Embryonic facial prominence (tissue), 1 donor: Measurements from ENCODE around the gene L1TD1.
"Not testable (repeated sequence)": the region's sequence is repeated elsewhere in the genome, so short reads cannot be mapped to it uniquely, and the experiment has no call there.

Experiments
- DNase-seq: peaks from one replicate; pipeline ENCODE4 v3.0.0-alpha.2; 2016; ENCODE audit errors: extremely low spot score

Gene L1TD1

DNA sequence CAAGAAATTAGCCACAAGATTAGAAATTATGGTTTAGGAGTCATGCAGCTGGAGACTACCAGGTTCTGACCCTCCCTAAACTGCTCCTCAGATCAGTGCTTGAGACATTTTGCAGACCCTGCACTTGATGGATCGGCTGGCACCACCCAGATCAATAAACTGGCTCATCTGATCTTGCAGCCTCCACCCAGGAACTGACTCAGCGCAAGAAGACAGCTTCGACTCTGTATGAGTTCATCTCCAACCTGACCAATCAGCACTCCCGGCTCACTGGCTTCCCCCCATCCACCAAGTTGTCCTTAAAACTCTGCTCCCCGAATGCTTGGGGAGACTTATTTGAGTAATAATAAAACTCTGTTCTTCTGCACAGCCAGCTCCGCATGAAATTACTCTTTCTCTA is 40.0 kb downstream of the L1TD1 start:
- DNase-seq = no peak

DNA sequence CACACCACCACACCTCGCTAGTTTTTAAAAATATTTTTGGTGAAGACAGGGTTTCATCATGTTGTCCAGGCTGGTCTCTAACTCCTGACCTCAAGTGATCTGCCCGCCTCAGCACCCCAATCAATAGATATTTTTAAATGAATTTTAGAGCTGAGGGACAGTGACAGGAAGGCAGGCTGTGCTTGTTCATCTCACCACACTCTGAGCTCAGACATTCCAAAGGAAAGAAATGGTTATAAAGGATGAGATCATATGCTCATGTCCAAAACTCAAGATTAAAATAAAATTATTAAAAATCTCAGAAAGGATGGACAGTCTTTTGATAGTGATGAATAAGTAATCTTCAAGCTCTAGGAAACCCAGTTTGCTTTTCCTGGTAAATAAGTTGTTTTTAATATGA is 40.9 kb downstream of the L1TD1 start:
- DNase-seq = no peak

DNA sequence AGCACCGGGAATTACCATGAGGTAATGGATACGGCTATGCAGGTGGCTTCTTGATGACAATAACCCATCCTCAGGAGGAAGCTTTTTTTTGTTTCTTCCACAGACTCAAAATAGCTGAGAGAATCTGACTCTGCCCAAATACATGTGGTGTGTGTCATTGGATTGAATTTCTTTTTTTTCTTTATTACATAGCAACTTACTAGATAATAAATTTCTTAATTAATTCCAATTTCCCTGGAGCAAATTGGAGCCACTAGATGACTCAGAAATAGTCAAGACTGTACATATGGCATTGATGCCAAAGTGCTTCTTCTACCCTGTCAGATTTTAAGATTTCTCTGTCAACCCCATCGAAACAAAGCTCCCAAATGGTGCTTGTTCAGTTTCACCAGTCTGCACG is 42.7 kb downstream of the L1TD1 start:
- no peak for DNase-seq

DNA sequence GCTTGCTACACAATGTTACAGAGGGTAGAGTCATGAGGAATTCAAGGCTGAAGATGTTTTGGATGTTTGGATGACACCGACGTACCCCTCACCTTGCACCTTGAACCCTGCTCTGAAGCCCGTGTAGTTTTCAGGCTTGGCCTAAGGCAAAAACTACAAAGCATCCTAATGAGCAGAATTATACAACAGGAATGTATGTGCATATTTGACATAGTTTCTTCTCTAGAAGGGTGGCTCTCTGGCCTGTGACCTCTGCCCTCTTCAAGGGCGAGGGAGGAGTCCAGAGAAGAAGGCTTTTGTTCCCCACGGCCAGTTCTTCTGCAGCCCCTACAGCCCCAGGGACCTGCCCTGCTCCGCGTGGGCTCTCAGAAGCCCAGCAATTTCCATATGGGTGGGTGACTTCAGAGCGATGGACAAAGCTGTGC is 43.3 kb downstream of the L1TD1 start:
- DNase-seq = no peak

DNA sequence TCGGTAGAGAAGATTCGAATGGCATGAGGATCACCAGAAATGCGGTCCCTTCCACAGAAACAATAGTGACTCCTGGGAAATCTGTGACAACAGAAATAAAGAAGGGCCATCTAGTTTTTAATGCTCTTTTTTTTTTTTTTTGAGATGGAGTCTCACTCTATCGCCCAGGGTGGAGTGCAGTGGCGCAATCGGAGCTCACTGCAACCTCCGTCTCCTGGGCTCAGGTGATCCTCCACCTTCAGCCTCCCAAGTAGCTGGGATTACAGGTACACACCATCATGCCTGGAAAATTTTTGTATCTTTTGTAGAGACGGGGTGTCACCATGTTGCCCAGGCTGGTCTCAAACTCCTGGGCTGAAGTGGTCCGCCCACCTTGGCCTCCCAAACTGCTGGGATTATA is 43.9 kb downstream of the L1TD1 start:
- no peak for DNase-seq

DNA sequence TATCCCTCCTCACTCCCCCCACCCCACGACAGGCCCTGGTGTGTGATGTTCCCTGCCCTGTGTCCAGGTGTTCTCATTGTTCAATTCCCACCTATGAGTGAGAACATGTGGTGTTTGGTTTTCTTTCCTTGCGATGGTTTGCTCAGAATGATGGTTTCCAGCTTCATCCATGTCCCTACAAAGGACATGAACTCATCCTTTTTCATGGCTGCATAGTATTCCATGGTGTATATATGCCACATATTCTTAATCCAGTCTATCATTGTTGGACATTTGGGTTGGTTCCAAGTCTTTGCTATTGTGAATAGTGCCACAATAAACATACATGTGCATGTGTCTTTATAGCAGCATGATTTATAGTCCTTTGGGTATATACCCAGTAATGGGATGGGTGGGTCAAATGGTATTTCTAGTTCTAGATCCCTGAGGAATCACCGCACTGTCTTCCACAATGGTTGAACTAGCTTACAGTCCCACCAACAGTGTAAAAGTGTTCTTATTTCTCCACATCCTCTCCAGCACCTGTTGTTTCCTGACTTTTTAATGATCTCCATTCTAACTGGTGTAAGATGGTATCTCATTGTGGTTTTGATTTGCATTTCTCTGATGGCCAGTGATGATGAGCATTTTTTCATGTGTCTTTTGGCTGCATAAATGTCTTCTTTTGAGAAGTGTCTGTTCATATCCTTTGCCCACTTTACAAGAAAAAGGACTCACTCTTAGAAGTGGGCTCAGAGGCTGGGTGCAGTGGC is 45.2 kb downstream of the L1TD1 start:
- DNase-seq = not testable (repeated sequence)

DNA sequence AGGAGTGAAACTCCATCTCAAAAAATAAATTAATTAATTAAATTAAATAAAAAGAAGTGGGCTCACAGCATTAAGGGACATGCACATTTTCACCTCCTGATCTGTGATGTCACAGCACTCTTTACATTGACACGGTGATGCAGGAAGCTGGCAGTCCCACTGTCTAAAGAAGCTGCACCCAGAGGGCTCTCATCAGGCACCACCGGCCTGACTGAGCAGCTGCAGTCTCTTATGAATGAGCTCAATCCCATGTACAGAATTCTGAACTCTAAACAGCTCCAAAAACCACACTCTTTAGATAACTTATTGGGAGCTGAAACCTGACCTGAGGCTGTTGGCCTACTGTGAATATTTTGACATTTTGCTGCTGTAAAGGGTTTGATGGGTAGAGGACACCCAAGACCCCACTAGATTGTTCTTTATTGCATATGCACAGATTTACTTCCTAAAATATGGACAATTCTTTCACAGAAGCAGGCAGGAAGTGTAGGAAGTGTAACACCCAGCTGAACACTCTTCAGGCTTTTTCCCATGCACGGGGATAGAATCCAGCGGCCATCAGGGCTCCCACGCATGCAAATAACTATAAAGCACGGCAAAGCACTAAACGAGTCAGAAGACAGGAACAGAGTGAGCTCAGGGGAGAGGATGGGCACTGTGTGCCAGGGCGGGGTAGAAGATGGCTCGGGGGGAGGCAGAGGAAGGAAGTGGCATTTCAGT is 46.2 kb downstream of the L1TD1 start:
- DNase-seq = no peak

DNA sequence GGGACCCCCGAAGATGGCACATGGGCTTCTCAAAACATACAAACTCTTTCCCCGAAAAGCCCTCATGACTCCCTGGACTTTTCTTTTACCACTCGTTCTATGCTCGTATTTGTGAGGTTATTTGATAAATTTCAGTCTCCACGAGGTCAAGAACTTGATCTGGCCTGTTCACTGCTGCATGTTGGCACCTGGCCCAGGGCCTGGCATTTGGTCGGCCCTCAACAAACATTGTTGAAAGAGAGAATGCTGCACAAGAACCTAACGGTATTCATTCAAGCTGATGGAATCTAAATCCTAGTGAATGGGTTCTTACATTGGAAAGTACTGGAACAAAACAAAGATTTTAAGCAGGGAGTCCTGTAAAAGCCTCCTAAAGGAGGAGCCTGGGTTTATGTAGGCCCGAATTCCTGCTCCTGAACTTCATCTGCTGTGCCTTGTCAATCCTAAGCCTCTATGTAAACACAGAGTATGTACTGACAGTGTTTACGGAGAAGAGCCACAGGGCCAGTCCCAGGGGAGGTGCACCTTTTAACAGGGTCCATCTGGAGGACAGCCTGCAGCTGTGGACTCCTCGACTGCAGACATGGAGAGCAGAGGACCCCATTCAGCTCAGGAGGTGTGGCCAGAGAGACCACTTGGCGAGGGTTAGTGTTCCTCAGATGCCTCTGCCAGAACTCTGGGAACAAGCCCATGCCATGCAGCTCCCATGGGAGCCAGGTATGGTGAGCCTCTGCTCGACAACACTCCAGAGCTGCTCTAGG is 46.9 kb downstream of the L1TD1 start:
- DNase-seq = no peak

DNA sequence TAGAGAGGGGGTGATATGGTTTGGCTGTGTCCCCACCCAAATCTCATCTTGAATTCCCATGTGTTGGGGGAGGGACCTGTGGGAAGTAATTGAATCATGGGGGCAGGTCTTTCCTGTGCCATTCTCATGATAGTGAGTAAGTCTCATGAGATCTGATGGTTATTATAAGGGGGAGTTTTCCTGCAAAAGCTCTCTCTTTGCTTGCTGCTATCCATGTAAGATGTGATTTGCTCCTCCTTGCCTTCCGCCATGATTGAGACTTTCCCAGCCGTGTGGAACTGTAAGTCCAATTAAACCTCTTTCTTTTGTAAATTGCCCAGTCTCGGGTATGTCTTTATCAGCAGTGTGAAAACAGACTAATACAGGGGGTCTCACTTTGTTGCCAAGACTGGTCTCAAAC is 49.7 kb downstream of the L1TD1 start:
- DNase-seq = not testable (repeated sequence)

DNA sequence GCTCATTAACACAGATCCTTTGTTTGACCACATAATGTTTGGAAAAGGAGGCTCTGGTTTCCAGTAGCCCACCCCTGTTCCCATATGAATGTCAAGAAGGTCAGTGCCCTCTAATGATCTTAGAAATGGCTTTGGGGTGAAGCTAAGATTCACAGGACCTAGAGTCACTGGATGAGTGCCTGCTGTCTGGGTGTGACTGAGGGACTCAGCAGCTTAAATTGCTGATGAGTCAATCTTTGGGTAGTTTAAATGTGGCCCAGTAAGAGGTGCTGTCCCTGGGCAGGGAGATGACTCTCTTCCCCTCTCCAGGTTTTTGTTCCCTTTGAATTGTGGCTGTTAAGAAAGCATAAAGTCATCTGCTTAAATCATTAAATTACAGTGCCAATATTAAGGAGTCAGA is 50.6 kb downstream of the L1TD1 start:
- no peak for DNase-seq

DNA sequence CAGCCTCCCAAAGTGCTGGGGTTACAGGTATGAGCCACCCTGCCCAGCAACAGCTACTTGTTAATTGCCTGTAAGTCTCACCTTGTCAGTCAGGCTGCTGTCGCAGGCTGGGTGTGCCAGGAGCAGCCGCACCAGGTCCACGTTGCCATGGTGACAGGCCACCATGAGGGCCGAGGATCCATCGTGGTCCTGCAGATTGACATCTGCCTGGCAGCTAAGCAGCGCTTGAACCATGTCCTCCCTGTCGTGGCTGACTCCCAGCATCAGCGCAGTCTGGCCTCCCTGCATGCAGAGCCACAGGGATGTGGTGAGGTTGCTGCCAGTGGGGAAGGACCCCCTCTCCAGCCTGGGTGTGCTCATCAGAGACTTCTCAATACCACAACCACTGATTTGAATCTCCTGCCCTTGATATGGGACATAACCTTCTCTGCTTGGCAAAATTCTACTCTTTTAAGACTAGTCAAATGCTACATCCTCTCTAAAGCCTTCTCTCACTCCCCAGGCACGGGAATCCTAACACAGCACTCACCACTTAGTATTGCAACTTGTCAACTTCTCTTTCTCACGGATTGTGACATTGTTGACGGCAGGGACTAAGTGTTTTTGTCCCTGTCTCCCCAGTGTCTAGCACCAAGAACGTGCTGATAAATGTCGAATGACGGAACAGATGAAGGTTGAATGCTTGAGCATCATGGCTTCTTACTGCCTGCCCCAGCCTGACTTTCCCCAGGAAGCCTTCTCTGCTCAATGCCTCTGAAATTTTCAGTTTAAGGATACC is 52.9 kb downstream of the L1TD1 start:
- no peak for DNase-seq

DNA sequence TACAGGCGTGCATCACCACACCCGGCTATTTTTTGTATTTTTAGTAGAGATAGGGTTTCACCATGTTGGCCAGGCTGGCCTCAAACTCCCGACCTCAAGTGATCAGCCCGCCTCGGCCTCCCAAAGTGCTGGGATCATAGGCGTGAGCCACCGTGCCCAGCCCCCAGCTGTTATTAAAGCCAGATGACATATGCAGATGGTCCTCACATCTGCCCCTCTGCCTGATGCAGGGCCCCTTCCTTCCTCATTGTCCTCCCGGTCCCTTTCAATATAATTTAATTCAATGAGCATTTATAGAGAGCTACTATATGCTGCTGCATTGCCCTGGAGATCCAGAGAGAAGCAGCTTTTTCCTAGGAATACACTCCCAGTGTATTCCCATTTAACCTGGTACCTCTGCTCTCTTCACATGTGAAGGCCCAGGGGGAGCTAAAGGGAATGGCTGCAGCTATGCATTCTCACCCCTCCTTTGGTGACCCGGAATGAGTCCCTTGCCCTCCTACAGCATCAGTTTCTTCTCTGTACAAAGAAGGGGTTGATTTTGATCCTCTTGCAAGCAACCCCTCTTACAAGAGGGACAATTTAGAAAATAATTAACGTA is 55.6 kb downstream of the L1TD1 start:
- no peak for DNase-seq

DNA sequence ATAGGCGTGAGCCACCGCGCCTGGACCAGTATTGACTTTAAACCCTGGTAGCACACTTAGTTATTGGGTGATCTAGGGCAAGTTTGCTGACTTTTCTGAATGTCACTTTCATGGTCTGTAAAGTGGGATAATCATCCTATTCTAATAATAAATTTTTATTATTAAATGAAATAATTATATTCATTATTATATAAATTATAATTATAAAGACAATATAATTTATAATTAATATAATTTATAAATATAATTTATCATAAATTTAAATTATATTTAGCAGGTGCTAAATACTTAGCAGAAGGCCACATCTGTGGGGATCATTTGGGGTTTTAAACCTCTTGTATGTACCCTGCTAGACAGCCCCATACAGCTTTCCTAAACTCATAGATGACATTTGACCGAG is 64.9 kb downstream of the L1TD1 start:
- DNase-seq = no peak

DNA sequence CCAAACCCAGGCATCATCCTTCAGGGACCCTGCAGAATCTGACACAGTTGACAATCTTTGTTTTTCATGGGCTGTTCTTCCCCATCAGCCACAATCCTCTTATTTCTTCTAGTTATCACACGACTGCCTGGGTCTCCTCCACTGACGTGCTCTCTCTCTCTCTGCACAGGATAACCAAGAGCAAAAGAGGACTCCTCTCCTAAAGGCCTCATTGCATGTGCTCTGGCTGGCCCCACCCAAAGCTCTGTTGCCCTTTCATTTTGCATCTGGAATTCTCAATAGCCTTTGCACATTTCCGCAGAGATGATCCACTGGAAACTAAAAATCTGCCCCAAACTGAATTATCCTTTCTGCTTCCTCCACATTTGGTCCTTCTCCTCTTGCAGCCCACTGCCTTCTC is 66.0 kb downstream of the L1TD1 start:
- no peak for DNase-seq
